Mesothelial cell of epicardium (in vitro differentiated cells): ENCODE measurements around the gene CALHM5. TPM values are rescaled to one million over a fixed set of nuclear protein-coding genes. Genes with fewer than 3 reads are reported as not detected.
A peak's percentile ranks its signal among the peaks of the same experiment; 100 is the strongest.

Experiments
- DNase-seq, 2 experiments: peaks; one replicate each; pipeline ENCODE4 v3.0.0; 2021; ENCODE audit warnings: low spot score in 2 of 2; ENCODE audit not compliant: unreplicated experiment in 2 of 2
- H3K27ac Mint-ChIP-seq: 2 replicates; pipeline ENCODE4 v1.8.0; 2021; ENCODE audit warnings: mixed read lengths
- H3K27me3 Mint-ChIP-seq: 2 replicates; pipeline ENCODE4 v1.8.0; 2021; ENCODE audit warnings: low read depth, mixed read lengths
- H3K36me3 Mint-ChIP-seq: 2 replicates; pipeline ENCODE4 v1.8.0; 2021; ENCODE audit warnings: mixed read lengths
- H3K4me1 Mint-ChIP-seq: 2 replicates; pipeline ENCODE4 v1.8.0; 2021; ENCODE audit warnings: mixed read lengths
- H3K4me3 Mint-ChIP-seq: 2 replicates; pipeline ENCODE4 v1.8.0; 2021; ENCODE audit warnings: mild to moderate bottlenecking, moderate library complexity, mixed read lengths
- H3K9me3 Mint-ChIP-seq: 2 replicates; pipeline ENCODE4 v1.8.0; 2021; ENCODE audit warnings: mixed read lengths
- total RNA-seq: library from RNA; stranded (reverse); gene quantifications from 3 replicates; pipeline ENCODE4 v1.2.1, GENCODE V29; 2021
- TF ChIP-seq, protein P1 (sequence below): fragments of 200-600 bp; sonication (generic); IDR thresholded peaks from one replicate; pipeline ENCODE4 v1.5.0; 2021; ENCODE audit warnings: antibody characterized with exemption; ENCODE audit not compliant: unreplicated experiment

The CALHM5 gene
- total RNA-seq, 1 donor from 2014 or later = 1.7 TPM

DNA sequence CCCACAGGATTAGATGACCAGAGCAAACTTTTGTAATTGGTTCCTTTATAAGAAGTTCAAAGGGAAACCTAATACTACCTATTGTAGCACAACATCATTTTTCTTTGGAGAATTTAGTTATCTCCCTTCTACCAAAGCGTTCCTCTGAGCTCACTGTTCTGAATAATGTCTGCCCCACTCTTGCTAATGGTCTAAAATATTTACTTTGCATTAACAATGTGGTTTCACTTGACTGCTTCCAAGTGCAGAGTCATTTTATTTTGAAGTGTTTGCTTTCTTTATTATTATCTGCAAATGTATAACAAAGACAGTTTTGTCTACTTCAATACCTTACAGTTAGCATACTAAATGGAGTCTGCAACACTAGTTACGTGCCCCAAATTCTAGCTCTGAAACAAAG, 19.0 kb downstream of the CALHM5 start:
- H3K27ac Mint-ChIP-seq = peak overlapping the region; percentile 88
- H3K9me3 Mint-ChIP-seq = no peaks in the 10 kb centered on the region
- H3K4me1 Mint-ChIP-seq = peaks cover 59% of the 10 kb centered on the region
- TF ChIP-seq, protein P1, sequence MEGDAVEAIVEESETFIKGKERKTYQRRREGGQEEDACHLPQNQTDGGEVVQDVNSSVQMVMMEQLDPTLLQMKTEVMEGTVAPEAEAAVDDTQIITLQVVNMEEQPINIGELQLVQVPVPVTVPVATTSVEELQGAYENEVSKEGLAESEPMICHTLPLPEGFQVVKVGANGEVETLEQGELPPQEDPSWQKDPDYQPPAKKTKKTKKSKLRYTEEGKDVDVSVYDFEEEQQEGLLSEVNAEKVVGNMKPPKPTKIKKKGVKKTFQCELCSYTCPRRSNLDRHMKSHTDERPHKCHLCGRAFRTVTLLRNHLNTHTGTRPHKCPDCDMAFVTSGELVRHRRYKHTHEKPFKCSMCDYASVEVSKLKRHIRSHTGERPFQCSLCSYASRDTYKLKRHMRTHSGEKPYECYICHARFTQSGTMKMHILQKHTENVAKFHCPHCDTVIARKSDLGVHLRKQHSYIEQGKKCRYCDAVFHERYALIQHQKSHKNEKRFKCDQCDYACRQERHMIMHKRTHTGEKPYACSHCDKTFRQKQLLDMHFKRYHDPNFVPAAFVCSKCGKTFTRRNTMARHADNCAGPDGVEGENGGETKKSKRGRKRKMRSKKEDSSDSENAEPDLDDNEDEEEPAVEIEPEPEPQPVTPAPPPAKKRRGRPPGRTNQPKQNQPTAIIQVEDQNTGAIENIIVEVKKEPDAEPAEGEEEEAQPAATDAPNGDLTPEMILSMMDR = no peak
- DNase-seq = no peak
- H3K4me3 Mint-ChIP-seq = no peak overlapping the region
- no peaks in the 10 kb centered on the region for H3K36me3 Mint-ChIP-seq
- H3K27me3 Mint-ChIP-seq = no peaks in the 10 kb centered on the region

DNA sequence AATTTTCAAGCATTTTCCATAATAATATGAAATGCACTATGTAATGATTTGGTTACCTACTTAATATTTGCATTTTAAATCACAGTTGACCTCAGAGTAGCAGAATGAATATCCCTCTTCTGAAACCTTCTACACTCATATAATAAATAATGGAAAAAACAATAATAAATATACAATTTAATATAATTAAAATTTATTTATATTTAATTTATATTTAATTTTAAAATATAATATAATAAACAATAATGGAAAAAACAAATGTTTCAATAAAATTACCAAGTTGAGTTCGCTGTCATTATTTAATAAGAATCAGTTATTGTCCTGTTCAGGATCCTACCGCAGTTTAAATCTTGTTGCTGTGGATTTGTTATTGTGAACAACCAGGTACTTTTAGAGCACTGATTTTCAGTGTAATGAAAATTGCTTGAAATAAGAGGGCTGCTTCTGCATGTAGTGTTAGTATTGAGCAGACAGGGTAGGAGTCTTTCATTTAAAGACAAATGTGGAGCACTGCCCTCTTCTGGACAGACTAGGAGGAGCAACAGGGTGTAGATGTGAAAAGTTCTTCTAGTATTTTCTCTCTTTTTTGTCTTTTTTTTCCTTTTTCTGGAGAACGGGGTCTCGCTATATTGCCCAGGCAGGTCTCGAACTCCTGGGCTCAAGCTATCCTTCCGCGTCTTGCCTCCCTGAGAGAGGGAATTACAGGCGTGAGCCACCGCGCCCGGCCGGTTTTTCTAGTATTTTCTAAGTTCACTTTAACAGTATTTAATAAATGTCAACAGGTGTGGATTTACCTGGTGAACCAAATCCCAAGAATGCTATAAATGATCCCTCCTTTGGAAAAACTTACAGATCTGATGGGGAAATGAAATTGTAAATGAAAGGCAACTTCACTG, 20.5 kb downstream of the CALHM5 start:
- TF ChIP-seq, protein P1 = peak; percentile 46
- Mint-ChIP-seq H3K36me3 (no peaks in the 10 kb centered on the region), H3K4me1 (peaks cover 58% of the 10 kb centered on the region), H3K4me3 (no peak overlapping the region), H3K27ac (no peak overlapping the region), H3K9me3 (peaks cover 4% of the 10 kb centered on the region), H3K27me3 (no peaks in the 10 kb centered on the region)
- DNase-seq = peak in 1 of 2 experiments; percentile 61

DNA sequence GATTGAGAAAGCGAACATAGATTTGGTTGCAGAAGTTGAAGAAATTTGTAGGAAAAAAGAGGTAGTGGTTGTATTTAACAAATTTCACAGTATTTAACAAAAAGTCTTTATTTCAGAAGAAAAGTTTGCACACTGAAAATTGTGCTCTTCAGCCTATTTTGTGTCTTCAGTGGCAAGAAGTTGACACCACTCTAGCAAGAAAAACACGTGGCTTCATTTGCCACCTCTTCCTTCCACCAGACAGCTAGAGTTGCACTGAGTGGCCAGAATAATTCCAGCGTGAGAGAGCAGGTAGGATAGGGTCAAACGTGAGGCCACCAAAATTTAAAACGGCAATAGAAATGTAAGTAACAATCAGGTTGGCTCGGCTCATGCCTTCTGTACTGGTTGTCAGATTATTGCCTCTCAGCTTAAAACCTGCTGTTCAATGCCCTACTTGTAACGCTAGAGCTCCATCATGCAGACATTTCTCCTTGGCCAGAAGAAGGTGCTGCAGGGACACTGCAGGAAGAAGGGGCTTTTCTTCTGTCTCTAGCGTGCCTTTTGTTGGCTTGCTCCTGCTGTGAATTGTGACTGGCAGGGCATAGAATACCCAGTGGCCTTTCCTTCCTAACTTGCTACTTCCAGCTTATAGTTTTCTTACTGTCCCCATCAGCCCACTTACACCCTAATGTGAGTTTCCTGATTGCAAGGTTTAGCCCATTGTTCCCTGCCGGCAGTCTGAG, 22.0 kb downstream of the CALHM5 start:
- Mint-ChIP-seq H3K27me3 (no peaks in the 10 kb centered on the region), H3K4me1 (peaks cover 48% of the 10 kb centered on the region), H3K9me3 (peaks cover 7% of the 10 kb centered on the region), H3K27ac (no peak overlapping the region), H3K36me3 (peaks cover 2% of the 10 kb centered on the region), H3K4me3 (no peak overlapping the region)
- TF ChIP-seq, protein P1 = no peak
- no peak for DNase-seq

DNA sequence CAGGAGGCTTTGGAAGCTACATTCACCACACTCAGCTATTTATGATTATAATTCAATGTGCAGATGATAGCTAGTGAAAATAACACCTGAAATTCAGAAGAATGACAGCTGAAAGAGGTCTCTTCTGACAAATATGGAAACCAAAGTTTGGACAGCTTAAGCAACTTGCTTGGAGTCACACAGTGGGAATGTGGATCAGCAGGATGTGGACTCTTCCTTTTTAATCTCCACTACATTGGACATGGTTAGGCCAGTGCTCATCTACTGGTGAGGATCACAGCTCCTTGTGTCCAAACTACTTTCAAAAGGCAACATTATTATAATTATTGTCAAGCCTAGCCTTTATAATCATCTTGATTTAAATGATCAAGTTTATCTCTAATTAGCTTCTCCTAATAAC, 23.7 kb downstream of the CALHM5 start:
- Mint-ChIP-seq H3K36me3 (peaks cover 2% of the 10 kb centered on the region), H3K4me1 (peaks cover 32% of the 10 kb centered on the region), H3K4me3 (no peak overlapping the region), H3K27ac (no peak overlapping the region), H3K27me3 (no peaks in the 10 kb centered on the region), H3K9me3 (peaks cover 7% of the 10 kb centered on the region)
- TF ChIP-seq, protein P1 = no peak
- no peak for DNase-seq

DNA sequence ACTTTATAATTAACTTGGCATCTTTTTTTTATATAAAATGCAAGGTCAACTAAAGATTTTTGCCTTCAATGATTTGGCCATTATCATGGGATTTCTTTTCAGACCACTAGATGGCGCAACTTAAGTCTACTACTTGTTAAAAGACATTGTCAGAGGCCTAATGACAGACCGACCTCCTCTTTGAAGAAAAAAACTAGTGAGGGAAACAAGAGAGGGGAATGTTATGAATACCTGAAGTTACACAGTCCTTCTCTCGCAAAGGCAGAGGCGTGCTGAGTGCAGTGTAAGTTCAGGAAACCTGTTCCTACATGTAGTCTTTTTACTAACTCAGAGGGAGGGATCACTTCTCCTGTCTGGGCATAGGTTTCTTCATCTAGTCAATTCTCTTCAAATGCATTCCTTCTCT, 24.8 kb downstream of the CALHM5 start:
- H3K27me3 Mint-ChIP-seq = peaks cover 2% of the 10 kb centered on the region
- H3K9me3 Mint-ChIP-seq = peaks cover 7% of the 10 kb centered on the region
- no peak for DNase-seq
- H3K4me1 Mint-ChIP-seq = peaks cover 32% of the 10 kb centered on the region
- TF ChIP-seq, protein P1 = peak; percentile 80
- peak overlapping the region; percentile 79 for H3K27ac Mint-ChIP-seq
- H3K36me3 Mint-ChIP-seq = peaks cover 2% of the 10 kb centered on the region
- H3K4me3 Mint-ChIP-seq = no peak overlapping the region
